PC-3 (cell line): ENCODE data around the gene SMIM28. TPM values are rescaled to one million over a fixed set of nuclear protein-coding genes. Genes with fewer than 3 reads are reported as not detected.

Source experiments
- ATAC-seq: fragments of 200-7000 bp; cut with Tn5 transposase; 2 replicates; pipeline ENCODE4 v1.9.1; 2020; ENCODE audit warnings: mild to moderate bottlenecking, moderate library complexity
- BruUV-seq: library from RNA; stranded (reverse); fragments of 400-500 nt; replicated peaks from 2 replicates; lab custom pipeline; 2021; lab: Mats Ljungman, UMichigan
- CTCF ChIA-PET: fragments of 300-600 bp; sonication (Branson Sonifier 250); formaldehyde crosslinking; loops from one replicate; lab custom pipeline; 2022; ENCODE audit warnings: antibody characterized with exemption; lab: Charles Lee
- POLR2A ChIA-PET: fragments of 300-600 bp; sonication (Branson Sonifier 250); formaldehyde crosslinking; loops from one replicate; lab custom pipeline; 2022; ENCODE audit warnings: antibody characterized with exemption; ENCODE audit not compliant: unreplicated experiment; lab: Charles Lee
- DNase-seq: peaks from one replicate; pipeline ENCODE4 v3.0.0-alpha.2; 2015
- H2AFZ ChIP-seq: fragments of 300-600 bp; sonication (generic); 2 replicates; pipeline ENCODE4 v1.6.0; 2016; ENCODE audit warnings: antibody characterized with exemption, low read length
- H3F3A ChIP-seq: fragments of 300-600 bp; sonication (generic); one replicate; pipeline ENCODE4 v1.6.0; 2017; ENCODE audit warnings: antibody characterized with exemption, low read length, control low read depth, mild to moderate bottlenecking; ENCODE audit not compliant: unreplicated experiment
- H3K27ac ChIP-seq: fragments of 300-600 bp; sonication (generic); 2 replicates; pipeline ENCODE4 v1.5.1; 2016; ENCODE audit warnings: mild to moderate bottlenecking, low read length
- H3K27me3 ChIP-seq: fragments of 300-600 bp; sonication (generic); 2 replicates; pipeline ENCODE4 v1.6.1; 2016; ENCODE audit warnings: low read length, mixed read lengths
- H3K36me3 ChIP-seq: fragments of 300-600 bp; sonication (generic); 2 replicates; pipeline ENCODE4 v1.6.1; 2016; ENCODE audit warnings: low read depth, mixed run types, low read length, mixed read lengths
- H3K4me1 ChIP-seq: fragments of 300-600 bp; sonication (generic); 2 replicates; pipeline ENCODE4 v1.5.1; 2016; ENCODE audit warnings: low read length; ENCODE audit not compliant: insufficient read depth
- H3K4me2 ChIP-seq: fragments of 300-600 bp; sonication (generic); 2 replicates; pipeline ENCODE4 v1.6.0; 2016; ENCODE audit warnings: low read length
- H3K4me3 ChIP-seq: fragments of 300-600 bp; sonication (generic); 2 replicates; pipeline ENCODE4 v1.5.1; 2016; ENCODE audit warnings: mild to moderate bottlenecking, low read length, mixed read lengths
- H3K79me2 ChIP-seq: fragments of 300-600 bp; sonication (generic); 2 replicates; pipeline ENCODE4 v1.6.1; 2017; ENCODE audit warnings: low read length, mixed read lengths
- H3K9ac ChIP-seq: fragments of 300-600 bp; sonication (generic); 2 replicates; pipeline ENCODE4 v1.6.0; 2016; ENCODE audit warnings: mild to moderate bottlenecking, low read length
- H3K9me2 ChIP-seq: fragments of 300-600 bp; sonication (generic); replicated peaks from 2 replicates; pipeline ENCODE4 v1.6.1; 2016; ENCODE audit warnings: mixed run types, low read length, mixed read lengths
- H3K9me3 ChIP-seq: fragments of 300-600 bp; sonication (generic); 2 replicates; pipeline ENCODE4 v1.6.1; 2016; ENCODE audit warnings: low read length, mixed read lengths
- H4K20me1 ChIP-seq: fragments of 300-600 bp; sonication (generic); 2 replicates; pipeline ENCODE4 v1.6.1; 2016; ENCODE audit warnings: low read length, mixed read lengths
- EZH2 ChIP-seq: fragments of 300-600 bp; sonication (generic); IDR thresholded peaks from one replicate; pipeline ENCODE4 v1.6.1; 2017; ENCODE audit warnings: antibody characterized with exemption, mild to moderate bottlenecking, low read length; ENCODE audit not compliant: unreplicated experiment
- EZH2phosphoT487 ChIP-seq: fragments of 300-600 bp; sonication (generic); IDR thresholded peaks from 2 replicates; pipeline ENCODE4 v1.6.1; 2018; ENCODE audit warnings: mild to moderate bottlenecking, antibody characterized with exemption, low read length, borderline replicate concordance
- intact Hi-C: fragments of 100-400 bp; cut with micrococcal nuclease; formaldehyde crosslinking; loops from 2 replicates; pipeline ENCODE4 v1.9.0; 2023
- total RNA-seq: library from RNA; depleted of rRNA; stranded (reverse); fragments of >200 nt; gene quantifications from 2 replicates; pipeline ENCODE4 v1.2.3, GENCODE V29; 2014
- TF ChIP-seq, protein P1 (sequence below): fragments of 300-600 bp; sonication (generic); conservative IDR thresholded peaks from 2 replicates; pipeline ENCODE4 v1.5.1; 2017; ENCODE audit warnings: antibody characterized with exemption, low read depth, mild to moderate bottlenecking, low read length

The SMIM28 gene
- total RNA-seq, 1 experiment from 2014 or later: not detected

DNA sequence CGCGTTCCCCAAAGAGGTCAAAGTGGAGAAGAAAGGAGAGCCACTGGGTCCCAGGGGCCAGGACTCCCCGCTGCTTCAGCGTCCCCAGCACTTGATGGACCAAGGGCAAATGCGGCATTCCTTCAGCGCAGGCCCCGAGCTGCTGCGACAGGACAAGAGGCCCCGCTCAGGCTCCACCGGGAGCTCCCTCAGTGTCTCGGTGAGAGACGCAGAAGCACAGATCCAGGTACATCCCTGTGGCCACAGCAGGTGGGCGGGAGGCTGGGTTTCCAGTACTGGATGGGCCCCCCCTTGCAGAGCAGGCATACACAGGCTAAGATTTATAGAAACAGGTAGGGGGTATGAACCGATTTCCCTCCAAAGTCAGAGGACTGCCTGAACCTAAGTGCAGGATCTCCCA lies 42.7 kb upstream of the SMIM28 start:
- H3K27ac ChIP-seq: no peak overlapping the region
- H3K9me3 ChIP-seq: no peaks in the 10 kb centered on the region
- H3K27me3 ChIP-seq: no peaks in the 10 kb centered on the region
- no peak overlapping the region for H3K4me2 ChIP-seq
- no peaks in the 10 kb centered on the region for H3K9me2 ChIP-seq
- no peaks in the 10 kb centered on the region for H3K79me2 ChIP-seq
- no TSS peak for BruUV-seq
- intact Hi-C loops: no loop called here
- ChIA-PET POLR2A (no interaction called here), CTCF (no interaction called here)
- no peak overlapping the region for H3K9ac ChIP-seq
- no peak overlapping the region for H2AFZ ChIP-seq
- H3K4me1 ChIP-seq: no peaks in the 10 kb centered on the region
- TF ChIP-seq, protein P1, sequence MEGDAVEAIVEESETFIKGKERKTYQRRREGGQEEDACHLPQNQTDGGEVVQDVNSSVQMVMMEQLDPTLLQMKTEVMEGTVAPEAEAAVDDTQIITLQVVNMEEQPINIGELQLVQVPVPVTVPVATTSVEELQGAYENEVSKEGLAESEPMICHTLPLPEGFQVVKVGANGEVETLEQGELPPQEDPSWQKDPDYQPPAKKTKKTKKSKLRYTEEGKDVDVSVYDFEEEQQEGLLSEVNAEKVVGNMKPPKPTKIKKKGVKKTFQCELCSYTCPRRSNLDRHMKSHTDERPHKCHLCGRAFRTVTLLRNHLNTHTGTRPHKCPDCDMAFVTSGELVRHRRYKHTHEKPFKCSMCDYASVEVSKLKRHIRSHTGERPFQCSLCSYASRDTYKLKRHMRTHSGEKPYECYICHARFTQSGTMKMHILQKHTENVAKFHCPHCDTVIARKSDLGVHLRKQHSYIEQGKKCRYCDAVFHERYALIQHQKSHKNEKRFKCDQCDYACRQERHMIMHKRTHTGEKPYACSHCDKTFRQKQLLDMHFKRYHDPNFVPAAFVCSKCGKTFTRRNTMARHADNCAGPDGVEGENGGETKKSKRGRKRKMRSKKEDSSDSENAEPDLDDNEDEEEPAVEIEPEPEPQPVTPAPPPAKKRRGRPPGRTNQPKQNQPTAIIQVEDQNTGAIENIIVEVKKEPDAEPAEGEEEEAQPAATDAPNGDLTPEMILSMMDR: no peak
- no peak for TF ChIP-seq EZH2
- TF ChIP-seq EZH2phosphoT487: no peak
- H3K4me3 ChIP-seq: no peak overlapping the region
- ATAC-seq: no peak
- no peaks in the 10 kb centered on the region for H3K36me3 ChIP-seq
- no peaks in the 10 kb centered on the region for H3F3A ChIP-seq
- no peaks in the 10 kb centered on the region for H4K20me1 ChIP-seq
- no peak for DNase-seq

DNA sequence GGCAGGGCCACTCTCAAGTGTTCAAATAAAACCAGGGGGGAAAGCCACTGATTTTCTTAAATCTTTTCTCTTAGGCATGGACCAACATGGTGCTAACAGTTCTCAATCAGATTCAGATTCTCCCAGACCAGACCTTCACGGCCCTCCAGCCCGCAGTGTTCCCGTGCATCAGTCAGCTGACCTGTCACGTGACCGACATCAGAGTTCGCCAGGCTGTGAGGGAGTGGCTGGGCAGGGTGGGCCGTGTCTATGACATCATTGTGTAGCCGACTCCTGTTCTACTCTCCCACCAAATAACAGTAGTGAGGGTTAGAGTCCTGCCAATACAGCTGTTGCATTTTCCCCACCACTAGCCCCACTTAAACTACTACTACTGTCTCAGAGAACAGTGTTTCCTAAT lies 41.5 kb upstream of the SMIM28 start:
- Histone ChIP-seq H3F3A (no peaks in the 10 kb centered on the region), H3K36me3 (no peaks in the 10 kb centered on the region), H3K27ac (no peak overlapping the region), H3K4me3 (no peak overlapping the region), H3K4me1 (no peaks in the 10 kb centered on the region), H4K20me1 (no peaks in the 10 kb centered on the region), H3K9me3 (no peaks in the 10 kb centered on the region), H3K27me3 (no peaks in the 10 kb centered on the region), H3K9me2 (no peaks in the 10 kb centered on the region), H3K4me2 (no peak overlapping the region), H2AFZ (no peak overlapping the region), H3K9ac (no peak overlapping the region), H3K79me2 (no peaks in the 10 kb centered on the region)
- TF ChIP-seq EZH2phosphoT487: no peak
- no peak for TF ChIP-seq EZH2
- TF ChIP-seq, protein P1: no peak
- CTCF ChIA-PET: no interaction called here
- POLR2A ChIA-PET: no interaction called here
- no TSS peak for BruUV-seq
- no peak for DNase-seq
- intact Hi-C loops: no loop called here
- ATAC-seq: no peak

DNA sequence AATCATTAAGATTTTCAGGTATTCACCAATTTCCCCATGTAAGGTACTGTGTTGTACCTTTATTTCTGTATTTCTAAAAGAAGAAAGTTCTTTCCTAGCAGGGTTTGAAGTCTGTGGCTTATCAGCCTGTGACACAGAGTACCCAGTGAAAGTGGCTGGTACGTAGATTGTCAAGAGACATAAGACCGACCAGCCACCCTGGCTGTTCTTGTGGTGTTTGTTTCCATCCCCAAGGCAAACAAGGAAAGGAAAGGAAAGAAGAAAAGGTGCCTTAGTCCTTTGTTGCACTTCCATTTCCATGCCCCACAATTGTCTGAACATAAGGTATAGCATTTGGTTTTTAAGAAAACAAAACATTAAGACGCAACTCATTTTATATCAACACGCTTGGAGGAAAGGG lies 40.6 kb upstream of the SMIM28 start:
- H3F3A ChIP-seq: no peaks in the 10 kb centered on the region
- no peaks in the 10 kb centered on the region for H3K36me3 ChIP-seq
- ChIA-PET POLR2A (no interaction called here), CTCF (no interaction called here)
- no peak overlapping the region for H3K27ac ChIP-seq
- H3K9ac ChIP-seq: no peak overlapping the region
- DNase-seq (no peak), ATAC-seq (no peak)
- H3K79me2 ChIP-seq: no peaks in the 10 kb centered on the region
- TF ChIP-seq EZH2phosphoT487 (no peak), EZH2 (no peak)
- TF ChIP-seq, protein P1: no peak
- no peak overlapping the region for H3K4me3 ChIP-seq
- H4K20me1 ChIP-seq: no peaks in the 10 kb centered on the region
- intact Hi-C loops: no loop called here
- BruUV-seq: TSS peak; percentile 13
- H3K4me1 ChIP-seq: no peaks in the 10 kb centered on the region
- no peak overlapping the region for H2AFZ ChIP-seq
- H3K4me2 ChIP-seq: no peak overlapping the region
- no peaks in the 10 kb centered on the region for H3K9me2 ChIP-seq
- H3K9me3 ChIP-seq: no peaks in the 10 kb centered on the region
- H3K27me3 ChIP-seq: no peaks in the 10 kb centered on the region
